ENCODE results near the gene JUNB.
A peak's percentile ranks its signal among the peaks of the same experiment; 100 is the strongest.

Gene JUNB

DNA sequence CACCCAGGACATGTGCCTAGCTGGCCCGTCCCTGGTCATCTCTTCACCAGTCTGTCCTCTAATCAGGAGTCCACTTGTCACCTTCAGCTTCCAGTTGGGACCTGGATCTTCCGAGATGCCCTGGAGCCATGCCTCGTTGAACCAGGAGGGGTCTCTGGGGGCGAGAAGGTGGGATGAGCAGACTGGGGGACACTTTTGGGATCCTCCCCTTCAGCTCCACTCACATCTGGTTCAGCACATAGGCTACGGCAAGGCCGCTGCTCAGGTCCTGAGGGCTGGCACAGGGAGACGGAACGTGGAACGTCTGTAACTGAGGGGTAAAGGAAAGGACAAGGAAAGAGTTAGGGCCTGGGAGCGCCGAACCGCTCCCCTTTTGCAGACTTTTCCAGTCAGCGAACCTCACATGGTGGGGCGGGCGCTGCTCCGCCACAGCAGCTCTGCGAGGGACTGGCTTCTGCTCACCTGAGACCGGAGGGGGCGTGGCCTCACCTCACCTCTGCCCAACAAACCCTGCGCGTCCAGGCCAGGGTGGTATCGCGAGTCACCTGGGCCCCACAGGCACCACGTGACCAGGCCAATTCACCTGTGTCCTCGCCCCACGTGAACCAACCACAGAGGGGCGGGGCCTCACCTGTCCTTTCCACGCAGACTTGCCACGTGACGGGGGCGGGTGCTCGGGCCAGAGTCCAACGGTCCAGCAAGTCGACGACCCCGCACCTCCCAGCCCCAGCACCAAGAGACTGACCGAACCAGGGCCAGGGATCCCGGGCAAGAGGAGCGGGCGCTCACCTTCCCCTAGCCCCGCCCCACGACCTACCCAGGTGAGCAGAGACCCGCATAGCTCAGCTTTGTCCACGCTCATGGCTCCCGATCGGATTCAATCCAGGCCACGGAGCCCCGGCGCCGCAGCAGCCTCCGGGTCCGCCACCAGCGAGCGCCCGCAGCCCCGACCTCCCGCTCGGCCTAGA, 16.4 kb upstream of the JUNB start, which contains the start of gene HOOK2:
TSS of gene HOOK2 (minus strand) at position 965 of the 968 bp plus-strand sequence. CDS start at position 862, 103 bp downstream.
- DNase-seq, result no peak

DNA sequence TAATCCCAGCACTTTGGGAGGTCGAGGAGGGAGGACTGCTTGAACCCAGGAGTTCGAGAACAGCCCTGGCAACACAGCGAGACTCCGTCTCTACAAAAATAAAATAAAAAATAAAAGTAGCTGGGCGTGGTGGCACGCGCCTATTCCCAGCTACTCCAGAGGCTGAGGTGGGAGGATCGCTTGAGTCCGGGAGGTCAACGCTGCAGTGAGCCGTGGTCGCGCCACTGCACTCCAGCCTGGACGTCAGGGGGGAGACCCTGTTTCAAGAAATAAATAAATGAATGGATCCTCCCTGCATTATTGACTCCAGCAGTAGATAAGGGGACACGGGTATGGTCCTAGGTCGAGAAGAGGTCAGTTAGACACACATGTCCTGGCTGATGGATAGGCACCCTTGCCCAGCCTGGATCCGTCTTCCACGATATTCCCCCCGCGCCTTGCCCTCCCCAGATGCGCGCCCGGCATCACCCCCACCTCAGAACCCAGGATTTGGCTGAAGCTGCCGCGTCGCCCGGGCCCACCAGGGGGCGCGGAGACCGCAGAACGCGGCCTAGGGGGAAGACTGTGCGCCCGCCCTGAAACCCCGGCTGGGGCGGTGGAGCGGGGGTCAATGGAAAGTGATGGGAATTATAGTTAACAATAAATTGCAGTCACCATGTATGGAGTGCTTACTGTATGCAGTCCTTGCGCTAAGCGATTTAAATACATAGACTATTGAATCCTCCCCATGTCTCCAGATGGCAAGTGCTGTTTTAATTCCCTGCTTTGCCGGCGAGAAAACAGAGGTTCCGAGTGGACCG, 13.9 kb upstream of the JUNB start:
- DNase-seq, result peak; percentile 66

DNA sequence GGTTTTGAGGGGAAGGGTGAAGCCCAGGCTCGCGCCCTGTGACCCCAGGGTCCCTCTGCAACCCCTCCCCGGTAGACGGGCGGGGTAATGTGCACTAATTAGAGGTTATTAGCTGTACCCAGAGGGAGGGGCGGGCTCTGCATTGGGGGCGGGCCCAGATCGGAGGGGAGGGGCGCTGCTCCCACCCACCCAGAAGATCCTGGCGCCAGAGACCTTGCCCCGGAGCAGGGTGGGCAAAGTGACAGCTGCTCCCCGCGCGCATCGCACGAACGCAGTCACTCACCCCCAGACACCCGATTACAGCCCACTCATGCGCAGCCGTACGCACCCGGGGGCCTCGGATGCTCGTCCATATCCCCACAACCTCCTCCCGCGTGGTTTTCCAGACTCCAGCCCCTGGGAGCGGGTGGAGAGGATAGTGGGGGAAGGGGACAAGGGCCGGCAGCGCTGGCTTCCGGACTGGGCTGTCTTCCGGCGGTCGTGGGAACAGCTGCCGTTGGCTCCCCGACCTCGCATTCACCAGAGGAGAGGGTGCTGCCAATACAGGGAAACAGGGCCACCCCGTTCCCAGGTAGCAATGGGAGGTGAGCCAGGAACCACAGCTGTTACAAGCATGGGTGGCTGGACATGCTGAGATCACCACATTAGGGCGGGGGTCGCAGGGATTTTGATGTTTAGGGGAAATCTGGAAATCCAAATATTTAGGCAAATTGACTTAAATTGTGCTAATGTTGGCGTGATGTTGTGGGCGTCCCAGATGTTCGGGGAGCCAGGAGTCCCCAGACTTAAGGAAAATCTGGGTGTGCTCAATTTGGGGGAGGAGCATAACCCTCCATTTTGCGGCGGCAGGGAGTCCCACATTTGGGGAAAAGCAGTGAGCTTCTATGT, 13.0 kb upstream of the JUNB start:
- no peak for DNase-seq

GRCh38 chr19:12778905-12779161, 12.5 kb upstream of the JUNB start:
- DNase-seq, result no peak

DNA sequence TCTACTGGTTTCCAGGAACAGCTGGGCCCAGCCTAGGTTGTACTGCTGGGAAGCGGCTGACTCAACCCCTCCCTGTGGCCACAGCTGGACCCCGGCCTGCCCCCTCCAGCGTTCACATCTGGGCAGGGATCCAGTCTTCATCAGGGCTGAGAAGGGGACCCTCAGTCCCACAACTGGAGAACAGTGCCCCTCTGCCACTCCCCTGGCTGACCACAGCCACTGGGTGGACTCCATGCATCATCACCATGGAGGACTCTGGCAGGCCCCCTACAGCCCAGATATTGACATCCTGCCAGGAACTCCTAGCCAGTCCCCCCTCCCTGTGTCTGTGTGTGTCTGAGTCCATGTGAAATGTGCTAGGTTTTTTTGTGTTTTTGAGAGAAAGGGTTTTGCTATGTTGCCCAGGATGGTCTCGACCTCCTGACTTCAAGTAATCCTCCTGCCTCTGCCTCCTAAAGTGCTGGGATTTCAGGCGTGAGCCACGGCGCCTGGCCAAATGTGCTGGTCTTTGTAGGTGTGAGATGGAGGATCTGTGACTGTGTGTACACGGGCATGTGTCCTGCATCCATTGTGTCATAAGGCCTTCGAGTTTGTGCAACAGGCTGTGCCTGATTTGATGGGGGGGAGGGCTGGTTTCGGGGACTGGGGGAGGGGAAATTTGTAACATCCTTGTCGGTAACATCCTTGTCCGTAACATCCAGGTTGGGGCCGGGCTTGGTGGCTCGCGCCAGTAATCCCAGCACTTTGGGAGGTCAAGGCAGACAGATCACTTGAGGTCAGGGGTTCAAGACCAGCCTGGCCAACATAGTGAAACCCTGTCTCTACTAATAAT, 11.9 kb upstream of the JUNB start:
- no peak for DNase-seq

DNA sequence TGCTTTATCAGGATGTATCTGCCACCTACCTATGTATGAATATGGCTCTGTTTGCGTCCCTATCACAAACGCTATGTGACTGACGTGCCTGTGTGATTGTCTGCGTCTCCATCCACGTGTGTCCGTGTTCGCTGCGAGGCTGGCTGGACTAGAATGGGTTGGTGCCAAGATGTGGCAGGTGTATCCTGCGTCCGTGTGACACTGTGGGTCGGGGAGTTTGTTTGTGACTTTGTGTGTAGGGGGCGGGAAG, 9.2 kb upstream of the JUNB start:
- DNase-seq, result no peak

GRCh38 chr19:12782424-12783290, 8.6 kb upstream of the JUNB start:
- DNase-seq, result peak; percentile 68

GRCh38 chr19:12783291-12783848, 7.9 kb upstream of the JUNB start:
- no peak for DNase-seq

- DNase-seq, result no peak
These were observed 7.4 kb upstream of the JUNB start for GRCh38 chr19:12783849-12784393.

- no peak for DNase-seq
These were observed 6.9 kb upstream of the JUNB start for GRCh38 chr19:12784394-12784870.

GRCh38 chr19:12784871-12785430, 6.3 kb upstream of the JUNB start:
- no peak for DNase-seq

DNA sequence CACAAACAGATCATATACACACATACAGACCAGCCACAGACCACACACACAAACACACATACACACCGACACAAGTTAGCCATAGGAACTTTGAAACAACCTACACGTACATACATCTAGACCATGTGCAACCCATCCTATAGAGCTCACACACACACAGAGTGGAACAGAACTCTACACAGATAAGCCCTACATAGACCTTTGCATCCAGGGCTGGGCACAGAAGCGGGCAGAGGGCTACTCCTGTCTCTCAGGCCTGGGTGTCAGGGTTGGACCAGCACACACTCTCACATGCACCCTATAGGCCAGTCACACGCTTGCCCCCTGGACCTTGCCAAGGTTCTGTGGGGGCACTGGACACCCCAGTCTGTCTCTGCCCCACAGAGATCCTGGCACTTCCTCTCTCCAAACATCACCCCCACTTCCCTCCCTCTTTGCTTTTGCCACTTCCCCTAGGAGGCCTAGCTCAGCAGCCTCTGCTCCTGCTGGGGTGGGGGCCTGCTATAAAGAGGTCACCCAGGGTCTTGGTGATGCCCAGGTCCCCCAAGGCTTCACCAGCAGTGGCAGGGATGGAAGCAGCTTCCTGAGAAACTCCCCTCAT, 5.8 kb upstream of the JUNB start:
- no peak for DNase-seq

DNA sequence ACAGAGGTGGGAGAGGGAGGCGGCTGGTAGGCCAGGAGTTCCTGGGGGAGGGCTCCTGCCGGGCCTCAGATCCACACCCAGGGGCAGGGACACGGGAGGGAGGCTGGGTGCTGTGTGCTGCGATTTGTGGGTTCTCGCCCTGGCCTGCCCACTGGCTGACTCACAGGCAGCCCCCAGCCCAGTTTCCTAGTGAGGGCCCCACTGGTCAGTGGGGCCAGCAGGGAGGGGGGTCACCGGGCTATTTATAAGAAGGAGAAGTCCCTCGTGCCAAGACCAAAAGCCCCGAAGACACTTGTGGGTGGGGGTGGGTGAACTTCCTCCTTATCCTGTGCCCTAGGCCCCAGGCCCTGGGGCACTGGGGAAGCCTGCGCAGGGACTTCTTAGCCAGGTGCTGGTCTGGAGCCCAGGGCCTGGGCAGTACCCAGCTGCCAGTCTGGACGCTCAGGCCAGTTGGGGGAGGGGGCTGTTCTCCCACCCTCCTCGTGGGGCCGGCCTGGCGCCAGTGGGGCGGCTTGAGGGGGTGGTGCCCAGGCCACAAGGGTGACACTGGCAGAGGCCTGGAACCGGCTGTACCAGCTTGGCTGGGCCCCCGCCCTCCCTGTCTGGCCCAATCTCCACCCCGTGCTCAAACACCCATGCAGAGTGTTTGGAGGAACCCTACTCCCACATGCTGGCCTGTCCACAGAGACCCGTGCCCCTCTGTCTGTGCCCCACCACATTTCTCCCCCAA, 5.0 kb upstream of the JUNB start:
- DNase-seq, result no peak

GRCh38 chr19:12786952-12787351, 4.3 kb upstream of the JUNB start:
- no peak for DNase-seq

DNA sequence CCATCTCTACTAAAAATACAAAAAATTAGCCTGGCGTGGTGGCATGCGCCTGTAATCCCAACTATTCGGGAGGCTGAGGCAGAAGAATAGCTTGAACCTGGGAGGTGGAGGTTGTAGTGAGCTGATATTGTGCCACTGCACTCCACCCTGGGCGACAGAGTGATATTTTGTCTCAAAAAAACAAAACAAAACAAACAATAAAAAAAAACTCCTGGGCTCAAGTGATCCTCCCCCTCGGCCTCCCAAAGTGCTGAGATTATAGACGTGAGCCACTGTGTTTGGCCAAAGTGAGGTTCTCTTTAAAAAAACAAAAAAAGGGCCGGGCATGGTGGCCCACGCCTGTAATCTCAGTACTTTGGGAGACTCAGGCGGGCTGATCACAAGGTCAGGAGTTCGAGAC, 3.8 kb upstream of the JUNB start:
- no peak for DNase-seq

DNA sequence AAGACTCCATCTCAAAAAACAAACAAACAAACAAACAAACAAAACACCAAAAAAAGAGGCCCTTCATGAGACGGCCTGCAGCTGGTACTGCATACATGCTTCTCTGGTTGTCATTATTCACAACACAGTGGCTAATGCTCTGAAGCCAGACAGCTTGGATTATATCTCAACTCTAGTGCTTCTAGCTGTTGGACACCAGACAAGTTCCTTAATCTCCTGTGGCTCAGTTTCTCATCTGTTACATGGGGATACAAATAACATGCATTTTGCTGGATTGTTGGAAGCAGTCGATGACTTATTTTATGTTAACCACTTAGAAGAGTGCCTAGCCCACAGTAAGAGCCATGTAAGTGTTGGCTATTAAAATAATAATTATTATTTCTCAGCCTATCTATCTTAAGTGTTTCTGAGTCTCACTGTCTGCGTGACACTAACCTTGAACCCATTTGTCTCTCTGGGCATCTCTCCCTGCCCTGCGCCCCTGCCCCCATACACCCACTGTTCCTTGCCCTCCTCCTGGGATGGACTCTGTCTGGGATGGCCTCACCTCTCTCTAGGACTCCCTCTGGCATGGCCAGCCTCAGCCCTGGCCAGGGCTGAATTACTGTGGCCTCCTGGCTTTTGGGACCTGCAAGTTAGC, 3.1 kb upstream of the JUNB start:
- DNase-seq, result no peak

- DNase-seq, result no peak
These were observed 2.6 kb upstream of the JUNB start for GRCh38 chr19:12788682-12789097.

GRCh38 chr19:12789098-12789903, 2.0 kb upstream of the JUNB start:
- no peak for DNase-seq

Data from NK-92 treated with Interleukin-12 subunit alpha and Interleukin-12 subunit beta, amount 100 ng/mL, for 24 hours (cell line).